HepG2 (cell line): ENCODE data around the gene CLPTM1L. TPM values are rescaled to one million over a fixed set of nuclear protein-coding genes. Genes with fewer than 3 reads are reported as not detected.

ENCODE experiments used
- AHDC1 ChIP-seq: sonication (generic); formaldehyde crosslinking; IDR thresholded peaks from 2 replicates; pipeline ENCODE4 v1.5.1; 2020; ENCODE audit warnings: mild to moderate bottlenecking, missing genetic modification reagents, borderline replicate concordance
- ATF5 ChIP-seq: sonication (generic); formaldehyde crosslinking; IDR thresholded peaks from 2 replicates; pipeline ENCODE4 v1.4.0; 2020; ENCODE audit warnings: mild to moderate bottlenecking, low read depth, missing genetic modification reagents
- CSRNP1 ChIP-seq: sonication (generic); formaldehyde crosslinking; IDR thresholded peaks from 2 replicates; pipeline ENCODE4 v1.8.1; 2023; ENCODE audit warnings: mild to moderate bottlenecking, missing genetic modification reagents
- GATA4 ChIP-seq: sonication (generic); IDR thresholded peaks from 2 replicates; pipeline ENCODE4 v1.6.1; 2016; ENCODE audit warnings: antibody characterized with exemption, low read depth, borderline replicate concordance
- JARID2 ChIP-seq: sonication (generic); formaldehyde crosslinking; IDR thresholded peaks from 2 replicates; pipeline ENCODE4 v1.8.1; 2023; ENCODE audit warnings: missing genetic modification reagents, inconsistent platforms; ENCODE audit not compliant: insufficient replicate concordance
- KLF6 ChIP-seq: IDR thresholded peaks from 2 replicates; pipeline ENCODE4 v1.8.0; 2016; ENCODE audit warnings: missing biosample characterization, missing genetic modification reagents
- MAFF ChIP-seq: IDR thresholded peaks from 2 replicates; pipeline ENCODE4 v1.6.1; 2011; ENCODE audit warnings: low read depth, low read length, improper control_type of control experiment
- ONECUT2 ChIP-seq: sonication (generic); formaldehyde crosslinking; IDR thresholded peaks from 2 replicates; pipeline ENCODE4 v1.4.0; 2020; ENCODE audit warnings: missing genetic modification reagents
- PRPF4 ChIP-seq: fragments of 200-400 bp; formaldehyde crosslinking; IDR thresholded peaks from 2 replicates; pipeline ENCODE4 v1.6.1; 2016; ENCODE audit warnings: low read length, low read depth; ENCODE audit not compliant: poor library complexity, severe bottlenecking
- RXRA ChIP-seq: sonication (generic); formaldehyde crosslinking; IDR thresholded peaks from 2 replicates; pipeline ENCODE4 v1.5.1; 2020; ENCODE audit warnings: missing genetic modification reagents
- SATB2 ChIP-seq: sonication (generic); formaldehyde crosslinking; IDR thresholded peaks from 2 replicates; pipeline ENCODE4 v1.5.0; 2020; ENCODE audit warnings: missing genetic modification reagents
- TBX2 ChIP-seq: sonication (generic); formaldehyde crosslinking; IDR thresholded peaks from 2 replicates; pipeline ENCODE4 v1.5.0; 2020; ENCODE audit warnings: missing genetic modification reagents, mild to moderate bottlenecking, borderline replicate concordance
- TSC22D2 ChIP-seq: sonication (generic); formaldehyde crosslinking; IDR thresholded peaks from 2 replicates; pipeline ENCODE4 v1.5.1; 2020; ENCODE audit warnings: missing genetic modification reagents, mild to moderate bottlenecking, borderline replicate concordance
- ZFY ChIP-seq: sonication (generic); formaldehyde crosslinking; IDR thresholded peaks from 2 replicates; pipeline ENCODE4 v1.4.0; 2020; ENCODE audit warnings: missing genetic modification reagents
- ZMAT3 ChIP-seq: sonication (generic); formaldehyde crosslinking; conservative IDR thresholded peaks from 2 replicates; pipeline ENCODE4 v1.7.0; 2021; ENCODE audit warnings: missing genetic modification reagents
- ZNF10 ChIP-seq: sonication (generic); formaldehyde crosslinking; IDR thresholded peaks from 2 replicates; pipeline ENCODE4 v1.4.0; 2020; ENCODE audit warnings: mild to moderate bottlenecking, low read depth, missing genetic modification reagents, borderline replicate concordance
- ZNF33B ChIP-seq: sonication (generic); formaldehyde crosslinking; IDR thresholded peaks from 2 replicates; pipeline ENCODE4 v1.5.1; 2020; ENCODE audit warnings: mild to moderate bottlenecking, missing genetic modification reagents
- ZNF530 ChIP-seq: sonication (generic); formaldehyde crosslinking; IDR thresholded peaks from 2 replicates; pipeline ENCODE4 v1.5.0; 2020; ENCODE audit warnings: low read depth, mild to moderate bottlenecking, missing genetic modification reagents
- ZNF639 ChIP-seq: conservative IDR thresholded peaks from 2 replicates; pipeline ENCODE4 v1.6.1; 2018; ENCODE audit warnings: missing genetic modification reagents
- ZSCAN12 ChIP-seq: sonication (generic); formaldehyde crosslinking; IDR thresholded peaks from 2 replicates; pipeline ENCODE4 v1.9.0; 2021; ENCODE audit warnings: mild to moderate bottlenecking, missing genetic modification reagents
- ZSCAN25 ChIP-seq: sonication (generic); formaldehyde crosslinking; IDR thresholded peaks from 2 replicates; pipeline ENCODE4 v1.8.0; 2022; ENCODE audit warnings: mild to moderate bottlenecking, missing genetic modification reagents
- polyA plus RNA-seq, 8 experiments: library from polyadenylated mRNA; depleted of rRNA in 3 of 8; stranded (reverse) in 7 of 8; unstranded in 1 of 8; fragments of >200 nt; fragmentation: Illumina TruSeq in 4 of 8; extraction: Trizol in 4 of 8; gene quantifications; 2 replicates each; pipeline versions ENCODE4 v1.2.1 to v1.2.3, GENCODE V29; 2011 to 2016; ENCODE audit warnings: low read depth in 4 of 8, missing spikeins in 1 of 8, mixed read lengths in 1 of 8; ENCODE audit not compliant: insufficient read depth in 1 of 8
- total RNA-seq, 5 experiments: library from RNA; depleted of rRNA; stranded (reverse); fragments of >200 nt; fragmentation: Illumina TruSeq; extraction: Trizol; gene quantifications; 2 replicates each; pipeline ENCODE4 v1.2.3, GENCODE V29; 2016; ENCODE audit warnings: low read depth in 1 of 5

CLPTM1L gene
- total and polyA plus RNA-seq, 2 of the 13 experiments (the other 11 are each of a cell fraction or from before 2014, with no cell fraction given), result 80.3 to 124 TPM

GRCh38 chr5:1380011-1380817 lies 35.3 kb upstream of the CLPTM1L start (continued):
- TF ChIP-seq RXRA (CRISPR knock-in tag), result no peak
- no peak for TF ChIP-seq AHDC1 (CRISPR knock-in tag)
- TF ChIP-seq ZNF10 (CRISPR knock-in tag), result no peak
- no peak for TF ChIP-seq ZSCAN12 (CRISPR knock-in tag)
- TF ChIP-seq MAFF, result no peak
- TF ChIP-seq ZNF33B (CRISPR knock-in tag), result no peak
- TF ChIP-seq TBX2, result peak; percentile 54; the same call in 1 of the 2 replicates
- TF ChIP-seq ZSCAN25 (CRISPR knock-in tag), result 0 out of 2 replicates have a peak, but pooled peaks have one; percentile 21
- TF ChIP-seq ATF5 (CRISPR knock-in tag), result no peak
- no peak for TF ChIP-seq SATB2
- no peak for TF ChIP-seq CSRNP1 (CRISPR knock-in tag)
- no peak for TF ChIP-seq PRPF4
- no peak for TF ChIP-seq ZNF639 (CRISPR knock-in tag)
- TF ChIP-seq JARID2, result no peak
- TF ChIP-seq ZNF530 (CRISPR knock-in tag), result no peak
- no peak for TF ChIP-seq ZMAT3 (CRISPR knock-in tag)
- no peak for TF ChIP-seq TSC22D2
- peak; percentile 42; the same call in 1 of the 2 replicates for TF ChIP-seq ZFY (CRISPR knock-in tag)
- no peak for TF ChIP-seq ONECUT2 (CRISPR knock-in tag)
- no peak for TF ChIP-seq GATA4
- TF ChIP-seq KLF6, result no peak
